Epidermal melanocyte (primary cell): ENCODE measurements around the gene ZNF691.
"Not testable (repeated sequence)": the region's sequence is repeated elsewhere in the genome, so short reads cannot be mapped to it uniquely, and the experiment has no call there.

Experiments
- DNase-seq: peaks from one replicate; pipeline ENCODE4 v3.0.0; 2011; ENCODE audit warnings: low spot score; ENCODE audit not compliant: insufficient read length

Gene ZNF691

DNA sequence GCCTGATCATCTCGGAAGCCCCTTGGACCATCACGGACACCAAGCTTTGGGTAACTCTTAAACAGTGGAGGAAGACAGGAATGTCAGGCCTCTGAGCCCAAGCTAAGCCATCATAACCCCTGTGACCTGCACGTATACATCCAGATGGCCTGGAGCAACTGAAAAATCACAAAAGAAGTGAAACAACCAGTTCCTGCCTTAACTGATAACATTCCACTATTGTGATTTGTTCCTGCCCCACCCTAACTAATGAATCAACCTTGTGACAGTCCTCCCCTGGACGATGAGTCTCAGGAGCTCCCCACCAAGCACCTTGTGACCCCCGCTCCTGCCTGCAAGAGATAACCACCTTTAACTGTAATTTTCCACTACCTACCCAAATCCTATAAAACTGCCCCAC is 13.0 kb downstream of the ZNF691 start:
- DNase-seq: not testable (repeated sequence)

DNA sequence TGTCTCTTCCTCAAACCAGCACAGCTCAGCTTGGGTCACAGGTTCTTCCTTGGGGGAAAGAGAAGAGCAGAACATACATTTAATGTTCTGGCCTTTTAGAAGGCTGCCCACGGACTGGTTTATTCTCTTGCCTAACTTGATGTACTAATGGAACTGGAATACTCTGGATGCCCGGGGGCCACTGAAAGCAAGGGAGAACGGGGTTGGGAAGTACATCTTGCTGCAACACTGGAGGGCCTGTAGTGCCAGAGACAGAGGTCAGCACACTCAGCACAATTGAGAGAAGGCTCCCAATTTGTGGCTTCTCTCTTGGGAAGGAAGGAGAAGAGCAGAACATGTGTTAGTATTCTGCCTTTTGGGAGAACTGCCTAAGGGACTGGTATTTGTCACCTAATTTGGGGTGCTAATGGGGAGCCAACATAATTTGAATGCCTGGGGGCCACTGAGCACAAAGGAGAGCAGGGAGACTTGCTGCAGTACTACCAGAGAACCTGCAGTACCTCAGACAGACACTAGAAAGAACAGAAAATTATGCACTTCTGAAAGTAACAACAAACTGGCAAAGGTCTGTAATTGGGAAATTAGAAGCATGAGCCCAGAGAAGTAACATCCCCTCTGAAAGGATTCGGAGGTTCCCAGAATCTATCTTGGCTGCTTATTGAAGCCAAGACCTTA is 14.1 kb downstream of the ZNF691 start:
- DNase-seq: no peak

DNA sequence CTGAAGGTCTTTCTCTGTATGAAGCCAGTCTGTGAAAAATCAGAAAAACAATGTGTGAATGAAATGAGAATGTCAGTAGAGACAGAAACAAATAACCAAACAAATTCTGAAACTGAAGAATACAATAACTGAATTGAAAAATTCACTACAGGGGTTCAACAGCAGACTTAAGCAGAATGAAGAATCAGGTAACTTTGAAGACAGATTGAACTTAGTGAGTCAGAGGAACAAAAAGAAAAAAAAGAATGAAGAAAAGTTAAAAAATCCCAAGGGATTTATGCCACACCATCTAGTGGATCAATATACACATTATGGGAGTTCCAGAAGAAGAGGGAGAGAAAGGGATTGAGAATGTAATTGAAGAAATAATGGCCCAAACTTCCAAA is 14.6 kb downstream of the ZNF691 start:
- no peak for DNase-seq

DNA sequence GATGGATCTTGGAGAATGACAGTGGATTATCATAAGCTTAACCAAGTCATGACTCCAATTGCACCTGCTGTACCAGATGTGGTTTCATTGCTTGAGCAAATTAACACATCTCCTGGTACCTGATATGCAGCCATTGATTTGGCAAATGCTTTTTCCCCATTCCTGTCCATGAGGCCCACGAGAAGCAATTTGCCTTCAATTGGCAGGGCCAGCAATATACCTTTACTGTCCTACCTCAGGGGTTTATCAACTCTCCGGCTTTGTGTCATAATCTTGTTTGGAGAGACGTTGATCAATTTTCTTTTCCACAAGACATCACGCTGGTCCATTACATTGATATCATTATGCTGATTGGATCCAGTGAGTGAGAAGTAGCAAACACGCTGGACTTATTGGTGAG is 20.1 kb downstream of the ZNF691 start:
- no peak for DNase-seq

DNA sequence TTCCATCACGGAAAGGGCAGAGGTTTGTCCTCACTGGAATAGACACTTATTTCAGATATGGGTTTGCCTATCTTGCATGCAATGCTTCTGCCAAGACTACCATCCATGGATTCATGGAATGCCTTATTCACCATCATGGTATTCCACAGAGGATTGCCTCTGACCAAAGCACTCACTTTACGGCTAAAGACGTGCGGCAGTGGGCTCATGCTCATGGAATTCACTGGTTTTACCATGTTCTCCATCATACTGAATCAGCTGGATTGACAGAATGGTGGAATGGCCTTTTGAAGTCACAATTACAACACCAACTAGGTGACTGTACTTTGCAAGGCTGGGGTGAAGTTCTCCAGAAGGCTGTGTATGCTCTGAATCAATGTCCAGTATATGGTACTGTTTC is 22.1 kb downstream of the ZNF691 start:
- not testable (repeated sequence) for DNase-seq

DNA sequence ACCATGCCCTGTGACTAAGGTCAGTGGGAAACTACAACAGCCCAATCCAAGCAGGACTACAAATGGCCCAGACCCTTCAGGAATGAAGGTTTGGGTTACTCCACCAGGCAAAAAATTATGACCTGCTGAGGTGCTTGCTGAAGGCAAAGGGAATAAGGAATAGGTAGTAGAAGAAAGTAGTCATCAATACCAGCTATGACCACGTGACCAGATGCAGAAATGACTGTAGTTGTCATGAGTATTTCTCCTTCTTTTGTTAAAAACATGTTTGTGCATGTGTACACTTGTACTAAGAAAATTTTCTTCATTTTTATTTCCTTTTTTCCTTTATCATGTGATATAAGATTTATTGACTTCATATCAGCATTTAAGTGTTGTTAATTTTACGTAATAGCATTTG is 22.8 kb downstream of the ZNF691 start:
- not testable (repeated sequence) for DNase-seq

DNA sequence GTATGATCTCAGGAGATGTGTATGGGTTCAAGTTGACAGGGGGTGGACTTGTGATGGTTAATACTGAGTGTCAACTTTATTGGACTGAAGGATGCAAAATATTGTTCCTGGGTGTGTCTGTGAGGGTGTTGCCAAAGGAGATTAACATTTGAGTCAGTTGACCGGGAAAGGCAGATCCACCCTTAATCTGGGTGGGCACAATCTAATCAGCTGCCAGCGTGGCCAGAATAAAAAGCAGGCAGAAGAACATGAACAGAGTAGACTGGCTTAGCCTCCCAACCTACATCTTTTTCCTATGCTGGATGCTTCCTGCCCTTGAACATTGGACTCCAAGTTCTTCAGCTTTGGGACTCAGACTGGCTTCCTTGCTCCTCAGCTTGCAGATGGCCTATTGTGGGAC is 23.3 kb downstream of the ZNF691 start:
- not testable (repeated sequence) for DNase-seq

DNA sequence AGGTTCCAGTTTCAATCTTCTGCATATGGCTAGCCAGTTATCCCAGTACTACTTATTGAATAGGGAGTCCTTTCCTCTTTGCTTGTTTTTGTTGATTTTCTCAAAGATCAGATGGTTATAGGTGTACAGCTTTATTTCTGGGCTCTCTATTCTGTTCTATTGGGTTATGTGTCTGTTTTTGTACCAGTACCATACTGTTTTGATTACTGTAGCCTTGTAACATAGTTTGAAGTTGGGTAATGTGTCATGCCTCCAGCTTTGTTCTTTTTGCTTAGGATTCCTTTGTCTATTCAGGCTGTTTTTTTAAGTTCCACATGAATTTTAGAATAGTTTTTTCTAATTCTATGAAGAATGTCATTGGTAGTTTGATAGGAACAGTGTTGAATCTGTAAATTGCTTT is 26.7 kb downstream of the ZNF691 start:
- not testable (repeated sequence) for DNase-seq

DNA sequence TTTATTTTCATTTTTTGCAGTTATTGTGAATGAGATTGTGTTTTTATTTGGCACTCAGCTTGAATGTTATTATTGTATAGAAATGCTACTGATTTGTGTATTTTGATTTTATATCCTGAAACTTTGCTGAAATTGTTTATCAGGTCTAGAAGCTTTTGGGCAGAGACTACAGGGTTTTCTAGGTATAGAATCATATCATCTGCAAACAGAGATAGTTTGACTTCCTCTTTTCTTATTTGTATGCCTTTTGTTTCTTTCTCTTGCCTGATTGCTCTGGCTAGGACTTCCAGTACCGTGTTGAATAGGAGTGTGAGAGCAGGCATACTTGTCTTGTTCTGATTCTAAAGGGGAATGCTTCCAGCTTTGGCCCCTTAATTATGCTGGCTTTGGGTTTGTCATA is 27.3 kb downstream of the ZNF691 start:
- no peak for DNase-seq

DNA sequence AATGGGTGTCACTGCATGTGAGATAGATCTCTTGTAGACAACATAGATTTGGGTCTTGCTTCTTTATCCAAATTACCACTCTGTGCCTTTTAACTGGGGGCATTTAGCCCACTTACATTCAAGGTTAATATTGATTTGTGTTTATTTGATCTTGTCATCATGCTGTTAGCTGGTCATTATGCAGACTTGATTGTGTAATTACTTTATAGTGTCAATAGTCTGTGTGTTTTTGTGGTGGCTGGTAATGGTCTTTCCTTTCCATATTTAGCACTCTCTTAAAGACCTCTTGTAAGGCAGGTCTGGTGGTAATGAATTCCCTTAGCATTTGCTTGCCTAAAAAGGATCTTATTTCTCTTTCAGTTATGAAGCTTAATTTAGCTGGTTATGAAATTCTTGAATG is 29.6 kb downstream of the ZNF691 start:
- no peak for DNase-seq

DNA sequence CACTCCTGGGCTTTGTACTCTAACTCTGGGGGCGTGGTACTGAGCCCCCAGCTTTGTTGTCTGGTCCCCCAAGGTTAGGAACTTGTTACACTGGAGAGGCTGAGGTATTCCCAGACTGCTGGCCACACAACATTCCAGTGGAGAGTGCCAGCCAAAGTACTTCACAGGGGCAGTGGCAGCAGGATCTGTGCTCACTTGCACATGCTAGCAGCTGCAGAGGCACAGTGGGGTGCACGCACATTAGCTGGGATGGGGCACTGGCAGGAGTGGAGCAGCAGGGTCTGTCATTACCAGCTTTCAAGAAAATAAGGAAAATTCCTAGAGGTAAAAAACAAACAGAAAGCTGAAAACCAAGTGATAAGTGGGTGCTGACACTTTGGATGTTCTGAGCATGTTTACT is 31.0 kb downstream of the ZNF691 start:
- no peak for DNase-seq

DNA sequence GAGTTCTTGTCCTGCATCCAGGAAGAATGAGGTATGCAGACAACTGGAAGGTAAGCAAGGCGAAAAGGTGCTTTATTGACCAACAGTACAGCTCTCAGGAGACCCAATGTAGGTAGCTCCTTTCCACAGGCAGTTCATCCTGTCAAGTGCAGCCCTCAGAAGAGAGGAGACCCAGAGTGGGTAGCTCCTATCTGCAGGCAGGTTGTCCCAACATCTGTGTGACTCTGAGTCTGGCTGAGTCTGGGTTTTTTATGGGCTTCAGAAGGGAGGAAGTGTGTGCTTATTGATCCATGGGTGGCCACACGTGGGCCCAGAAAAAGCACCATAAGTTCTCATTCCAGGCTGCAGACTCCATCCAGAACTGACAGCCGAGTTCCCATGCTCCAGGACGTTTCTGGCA is 34.0 kb downstream of the ZNF691 start:
- DNase-seq: no peak

DNA sequence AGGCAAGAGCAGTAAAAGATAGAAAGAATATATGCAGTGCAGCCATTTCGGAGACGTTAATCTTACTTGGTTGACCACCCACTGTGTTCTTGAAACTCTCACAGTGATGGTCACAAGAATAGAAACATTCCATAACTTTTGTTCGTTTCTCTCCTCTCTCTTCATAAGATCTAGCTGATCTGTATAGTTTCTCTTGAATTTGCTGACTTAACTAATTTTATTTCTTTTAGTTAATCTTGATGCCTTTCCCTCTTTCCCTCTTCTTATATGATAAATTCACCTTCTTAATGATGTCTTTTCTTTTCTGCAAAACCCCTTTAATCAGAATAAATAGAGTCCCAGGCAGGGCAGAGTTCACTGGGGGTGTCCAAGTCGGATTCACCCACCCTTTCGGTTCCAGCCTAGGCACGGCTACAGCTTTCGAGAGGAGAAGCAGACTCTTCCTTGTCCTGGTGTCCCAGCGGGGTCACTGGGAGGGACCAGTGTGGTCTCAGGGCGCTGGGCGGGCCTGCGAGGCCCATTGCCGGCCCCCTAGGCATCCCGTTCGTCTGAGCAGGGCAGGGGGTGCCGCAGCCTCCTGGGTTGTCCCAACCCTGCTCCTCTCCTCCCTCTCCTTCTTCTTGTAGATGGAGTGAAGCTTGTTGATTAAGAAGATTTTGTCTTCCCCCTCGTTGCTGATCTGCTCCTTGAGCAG is 39.8 kb downstream of the ZNF691 start:
- no peak for DNase-seq

DNA sequence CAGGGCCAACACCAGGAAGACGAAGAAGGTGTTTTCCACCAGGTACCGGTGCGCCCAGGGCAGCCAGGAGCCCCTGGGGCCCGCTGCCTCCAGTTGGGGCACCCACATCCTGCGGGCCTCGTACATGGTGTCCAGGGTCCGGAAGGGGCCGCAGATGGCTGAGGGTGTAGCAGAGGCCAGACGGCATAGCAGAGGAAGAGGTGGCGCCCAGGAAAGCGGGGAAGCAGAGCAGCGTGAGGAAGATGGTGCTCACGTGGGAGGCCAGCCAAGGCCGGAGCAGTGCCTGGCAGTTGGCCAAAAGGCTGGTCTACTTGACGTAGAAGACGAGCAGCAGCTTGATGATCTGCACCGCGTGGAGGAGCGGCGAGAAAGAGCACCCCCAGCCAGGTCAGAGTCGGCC is 40.4 kb downstream of the ZNF691 start:
- no peak for DNase-seq

DNA sequence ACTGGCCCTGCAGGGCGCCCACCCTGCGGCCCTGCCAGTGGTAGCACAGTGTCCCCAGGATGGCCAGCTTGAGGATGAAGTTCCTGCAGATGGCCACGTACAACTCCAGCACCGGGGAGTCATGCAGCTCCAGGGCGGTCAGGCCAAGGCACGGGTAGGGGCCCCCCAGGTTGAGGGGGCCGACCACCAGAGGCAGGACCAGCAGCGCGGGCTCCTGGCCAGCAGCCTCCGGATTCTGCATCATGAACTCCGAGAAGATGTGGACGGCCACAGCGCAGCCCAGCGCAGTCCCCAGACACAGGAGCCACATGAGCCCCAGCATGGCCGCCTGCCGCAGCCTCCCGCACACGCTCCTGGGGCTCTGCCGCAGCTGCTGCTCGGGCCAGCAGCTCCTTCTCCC is 41.0 kb downstream of the ZNF691 start:
- DNase-seq: no peak

DNA sequence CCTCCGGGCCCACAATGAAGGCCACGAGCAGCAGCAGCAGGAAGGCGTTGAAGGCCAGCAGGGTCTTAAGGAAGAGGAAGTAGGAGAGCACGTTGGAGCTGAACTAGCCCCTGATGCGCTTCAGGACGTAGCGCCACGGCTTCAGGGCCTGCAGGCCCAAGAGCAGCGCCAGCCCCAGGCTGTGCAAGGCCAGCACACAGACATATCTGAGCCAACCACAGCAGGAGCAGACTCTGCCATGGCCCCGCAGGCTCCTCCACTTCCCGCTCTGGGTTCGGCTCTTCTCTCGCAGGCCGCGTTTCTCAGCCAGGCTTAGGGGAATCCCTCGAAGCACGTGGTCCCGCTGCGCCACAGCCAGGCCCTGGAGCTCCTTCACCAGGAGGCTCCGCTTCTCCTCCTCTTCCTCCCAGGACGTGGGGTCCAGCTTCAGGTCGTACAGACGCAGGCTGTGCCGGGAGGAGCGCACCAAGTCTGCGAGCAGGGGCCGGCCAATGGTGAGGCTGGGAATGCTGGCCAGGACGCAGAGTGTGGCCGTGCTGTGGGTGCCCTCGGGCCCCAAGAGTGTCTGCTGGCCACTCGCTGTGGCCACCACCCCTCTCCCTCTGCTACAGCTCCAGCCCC is 41.7 kb downstream of the ZNF691 start:
- no peak for DNase-seq

DNA sequence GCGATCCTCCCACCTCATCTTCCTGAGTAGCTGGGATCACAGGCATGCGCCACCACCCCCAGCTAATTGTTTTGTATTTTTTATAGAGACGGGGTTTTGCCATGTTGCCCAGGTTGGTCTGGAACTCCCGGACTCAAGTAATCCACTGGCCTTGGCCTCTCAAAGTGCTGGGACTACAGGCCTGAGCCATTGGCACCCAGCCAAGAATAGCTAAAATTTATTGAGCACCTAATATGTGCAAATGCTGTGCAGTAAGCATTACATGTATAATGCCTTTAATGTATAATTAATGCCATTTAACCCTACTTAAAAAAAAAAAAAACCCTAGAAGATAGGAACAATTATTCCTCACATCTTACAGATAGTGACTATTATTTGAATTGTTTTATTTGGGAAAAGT is 42.9 kb downstream of the ZNF691 start:
- DNase-seq: no peak

DNA sequence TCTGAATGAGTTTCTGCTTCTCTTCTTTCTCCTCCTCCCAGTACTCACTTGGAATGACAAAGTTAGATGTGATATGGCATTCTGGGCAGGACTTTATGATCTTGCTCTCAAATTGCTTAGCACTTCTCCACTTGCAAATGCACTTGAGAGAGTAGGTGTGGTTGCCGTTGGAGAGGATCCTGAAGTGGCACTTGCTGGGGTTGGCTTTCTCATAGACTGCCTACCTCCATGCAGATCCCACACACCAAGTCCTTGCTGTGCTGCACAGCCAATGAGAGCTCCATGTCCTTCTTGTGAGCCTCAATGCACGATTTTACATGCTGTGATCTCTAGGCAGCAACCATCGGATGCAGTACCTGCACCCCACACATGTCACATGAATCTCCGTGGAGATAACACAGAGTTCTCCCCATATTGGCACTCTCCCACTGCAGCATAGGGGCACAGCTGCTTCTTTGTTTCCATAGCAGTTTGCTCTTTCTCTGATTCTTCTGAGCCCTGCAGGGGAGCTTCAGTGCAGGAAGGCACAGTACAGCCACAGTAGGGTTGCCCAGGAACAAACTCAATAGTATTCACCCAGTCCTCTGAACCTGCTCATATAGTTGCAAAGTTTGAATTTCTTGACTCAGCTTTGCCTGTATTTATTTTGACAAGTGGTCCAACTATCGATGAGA is 45.2 kb downstream of the ZNF691 start:
- DNase-seq: no peak

DNA sequence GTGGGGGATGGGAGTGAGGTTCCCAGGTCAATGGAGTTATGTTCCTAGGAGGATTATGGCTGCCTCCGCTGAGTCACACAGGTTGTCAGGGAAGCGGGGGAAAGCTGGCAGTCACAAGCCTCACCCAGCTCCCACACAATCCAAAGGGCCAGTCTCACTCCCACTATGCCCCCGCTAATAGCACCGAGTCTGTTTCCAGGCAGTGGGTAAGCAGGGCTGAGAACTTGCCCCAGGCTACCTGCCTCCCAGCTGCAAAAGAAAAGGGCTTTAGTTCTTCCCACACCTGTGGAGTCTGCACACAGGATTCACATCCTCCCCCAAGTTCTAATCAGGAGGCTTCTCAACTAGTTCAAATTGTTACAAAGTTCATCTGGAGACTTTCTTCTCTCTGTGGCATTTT is 53.5 kb downstream of the ZNF691 start:
- DNase-seq: not testable (repeated sequence)
